HT-29 (cell line): ENCODE results near the gene STX2. TPM values are rescaled to one million over a fixed set of nuclear protein-coding genes. Genes with fewer than 3 reads are reported as not detected.

Experiments used
- DNase-seq: peaks from one replicate; pipeline ENCODE4 v3.0.0-alpha.2; 2015; ENCODE audit warnings: low spot score
- total RNA-seq: library from RNA; depleted of rRNA; stranded (reverse); fragments of >200 nt; shearing (Covaris generic); gene quantifications from 2 replicates; pipeline ENCODE4 v1.2.3, GENCODE V29; 2014

Gene STX2
- total RNA-seq, 1 experiment from 2014 or later, result 5.5 TPM

- DNase-seq, result no peak
Observed at GRCh38 chr12:130831876-130832405, 7.1 kb downstream of the STX2 start.

DNA sequence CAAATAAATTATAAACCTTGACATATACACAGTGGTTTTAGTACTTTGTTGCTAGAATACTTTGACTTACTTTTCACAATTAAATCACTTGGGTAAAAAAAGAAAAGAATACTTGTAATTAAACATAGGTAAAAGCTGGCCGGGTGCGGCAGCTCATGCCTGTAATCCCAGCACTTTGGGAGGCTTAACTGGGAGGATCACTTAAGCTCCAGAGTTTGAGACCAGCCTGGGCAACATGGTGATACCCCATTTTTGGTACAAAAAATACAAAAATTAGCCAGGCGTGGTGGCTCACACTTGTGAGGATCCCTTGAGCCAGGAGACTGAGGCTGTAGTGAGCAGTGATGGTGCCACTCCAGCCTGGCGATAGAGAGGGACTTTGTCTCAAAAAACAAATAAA is 7.8 kb downstream of the STX2 start:
- no peak for DNase-seq

GRCh38 chr12:130830246-130830551 is 8.9 kb downstream of the STX2 start:
- no peak for DNase-seq

- no peak for DNase-seq
Observed at GRCh38 chr12:130829391-130830245, 9.4 kb downstream of the STX2 start.

DNA sequence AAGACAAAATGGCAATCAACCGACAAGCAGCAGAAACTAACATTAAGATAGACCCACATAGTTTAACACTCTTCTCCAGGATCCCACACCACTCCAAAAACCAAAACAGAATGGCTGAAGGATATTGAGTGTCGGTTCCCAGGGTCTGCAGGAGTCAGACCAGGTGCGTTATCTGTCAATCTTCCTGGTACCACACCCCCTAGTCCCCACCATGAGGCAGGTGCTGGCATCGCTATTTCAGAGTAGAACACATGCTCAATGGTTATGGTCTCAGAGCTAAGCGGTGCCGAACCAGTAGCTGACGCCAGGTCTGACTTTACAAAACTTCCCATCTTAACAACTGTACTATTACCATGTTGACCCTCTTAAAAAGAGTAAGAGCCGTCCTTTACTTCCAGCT is 10.2 kb downstream of the STX2 start:
- no peak for DNase-seq

GRCh38 chr12:130827432-130827831 is 11.6 kb downstream of the STX2 start:
- DNase-seq, result no peak

GRCh38 chr12:130826151-130826801 is 12.8 kb downstream of the STX2 start:
- peak; percentile 38 for DNase-seq

- DNase-seq, result no peak
Observed at GRCh38 chr12:130825771-130826150, 13.3 kb downstream of the STX2 start.

GRCh38 chr12:130819681-130820080 is 19.4 kb downstream of the STX2 start:
- no peak for DNase-seq

DNA sequence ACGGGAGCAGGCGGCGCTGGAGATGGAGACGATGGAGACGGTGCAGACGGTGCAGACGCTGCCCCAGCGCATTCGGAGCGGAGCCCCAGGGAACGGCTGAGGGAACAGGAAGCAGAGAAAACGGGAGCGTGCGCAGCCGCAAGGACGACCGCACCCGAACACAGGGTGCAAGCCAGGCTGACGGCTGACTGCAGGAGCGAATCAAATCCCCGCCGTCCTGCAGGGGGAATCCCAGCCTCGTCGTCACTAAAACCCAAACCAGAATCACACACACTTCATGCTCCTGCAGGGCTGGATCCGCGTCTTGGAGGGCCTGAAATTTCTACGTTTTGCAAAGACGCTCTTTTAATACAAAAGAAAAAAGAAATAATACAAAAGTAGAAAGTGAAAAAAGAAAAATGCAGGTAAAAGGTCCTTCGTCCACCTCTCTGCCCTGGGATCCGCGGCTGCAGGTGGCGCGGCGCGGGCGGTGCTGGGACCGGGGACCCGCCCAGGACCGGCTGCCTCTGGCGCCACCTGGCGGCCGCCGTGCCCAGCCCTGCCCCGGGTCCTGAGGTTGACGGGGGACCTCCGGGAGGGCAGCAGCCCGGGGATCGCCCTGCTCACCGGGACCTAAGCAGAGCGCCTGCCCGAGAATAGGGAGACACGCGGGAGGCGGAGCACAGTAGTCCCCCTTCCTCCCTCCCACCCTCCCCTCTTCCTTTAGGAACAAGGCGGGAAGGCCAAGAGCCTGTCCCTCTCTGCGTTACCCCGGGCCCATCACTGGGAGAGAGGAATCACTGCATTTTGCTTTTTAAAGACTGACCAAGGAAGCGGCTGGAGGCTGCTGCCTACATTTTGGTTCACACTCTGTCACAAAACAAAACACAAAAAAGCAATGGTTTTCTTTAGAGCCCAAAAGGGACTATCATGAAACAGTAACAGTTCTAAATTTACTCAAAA is 20.1 kb downstream of the STX2 start:
- DNase-seq, result peak; percentile 81

DNA sequence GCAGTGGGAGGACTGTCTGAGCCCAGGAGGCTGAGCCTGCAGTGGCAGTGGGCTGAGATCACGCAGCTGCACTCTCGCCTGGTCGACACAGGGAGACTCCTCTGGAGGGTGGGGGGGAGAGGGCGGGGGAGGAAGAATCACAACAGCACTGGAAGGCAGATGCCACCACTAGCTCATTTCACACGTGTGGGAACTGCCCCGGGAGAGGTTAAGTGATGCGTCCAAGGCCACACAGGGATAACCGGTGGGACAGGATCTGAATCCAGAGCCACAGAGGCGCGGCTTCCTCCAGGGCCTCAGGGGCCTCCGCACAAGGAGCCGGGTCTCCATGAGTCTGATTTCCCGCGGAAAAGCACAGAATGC is 20.8 kb downstream of the STX2 start:
- no peak for DNase-seq

DNA sequence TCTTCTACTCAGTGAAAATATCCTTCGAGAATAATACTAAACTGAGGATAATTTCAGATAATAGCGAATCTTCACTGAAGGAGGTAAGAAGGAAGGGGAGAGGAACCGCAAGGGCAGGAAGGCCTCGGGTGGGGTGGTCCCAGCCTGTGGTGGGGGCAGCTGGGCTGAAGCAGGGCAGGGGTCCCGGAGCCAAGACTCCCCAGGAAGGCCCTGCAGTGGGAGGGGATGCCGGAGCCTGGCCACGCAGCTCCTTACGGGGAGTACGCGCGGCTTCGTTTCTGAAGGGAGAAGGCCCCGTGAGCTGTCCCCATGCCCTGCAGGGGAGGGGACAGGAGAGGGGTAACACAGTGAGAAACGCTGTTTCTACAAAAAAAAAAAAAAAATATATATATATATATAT is 21.2 kb downstream of the STX2 start:
- DNase-seq, result no peak

DNA sequence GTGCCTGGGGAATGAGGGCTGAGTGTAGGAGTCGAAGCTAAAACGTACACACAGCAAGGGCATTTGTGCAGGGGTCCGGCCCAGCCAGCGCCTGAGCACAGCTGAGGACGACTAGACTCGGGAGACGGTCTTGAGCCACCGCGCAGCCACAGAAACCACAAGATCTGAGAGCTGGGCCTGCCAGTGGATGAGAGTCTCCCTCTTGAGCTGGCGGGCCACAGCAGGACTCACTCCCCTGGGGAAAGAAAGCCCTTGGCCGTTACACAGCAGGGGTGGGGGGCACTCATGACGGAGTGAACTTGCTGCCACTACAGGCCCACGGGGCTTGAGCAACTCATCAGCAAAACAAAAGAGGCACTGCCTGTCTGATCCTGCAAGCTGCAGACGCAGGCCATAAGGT is 23.0 kb downstream of the STX2 start:
- DNase-seq, result no peak

GRCh38 chr12:130815028-130815741 is 23.9 kb downstream of the STX2 start:
- DNase-seq, result no peak

DNA sequence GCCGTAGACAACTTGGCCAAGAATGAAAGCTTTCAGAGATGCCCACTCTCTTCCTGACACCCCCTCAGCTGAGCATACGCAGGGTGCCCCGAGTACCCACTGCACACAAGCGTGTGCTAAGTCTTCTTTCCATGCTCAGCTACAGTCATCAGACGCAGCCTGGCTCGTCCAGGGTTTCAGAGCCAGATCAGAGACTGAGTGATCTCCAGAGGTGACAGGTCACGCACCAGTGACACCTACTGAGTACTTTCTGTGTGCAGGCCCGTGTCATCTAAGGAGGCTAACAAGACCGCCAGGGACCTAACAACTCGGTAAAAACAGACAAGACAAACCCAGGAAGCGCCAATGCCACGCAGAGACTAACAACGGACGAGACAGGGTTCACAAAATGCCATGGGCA is 25.1 kb downstream of the STX2 start:
- DNase-seq, result no peak

GRCh38 chr12:130813436-130813835 is 25.6 kb downstream of the STX2 start:
- DNase-seq, result no peak

DNA sequence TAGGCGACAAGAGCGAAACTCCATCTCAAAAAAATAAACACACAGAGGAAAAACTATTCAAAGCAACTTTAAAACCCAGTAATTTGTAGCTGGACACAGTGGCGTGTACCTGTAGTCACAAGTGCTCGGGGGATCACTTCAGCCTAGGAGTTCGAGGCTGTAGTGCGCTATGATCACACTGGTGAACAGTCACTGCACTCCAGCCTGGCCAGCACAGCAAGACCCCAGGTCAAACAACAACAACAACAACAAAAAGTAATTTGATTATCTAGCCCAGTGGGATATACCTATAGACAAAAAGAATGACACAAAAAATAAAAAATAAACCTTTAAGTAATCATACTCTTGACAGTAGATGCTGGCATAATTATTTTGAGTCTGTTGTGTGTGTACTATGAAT is 29.3 kb downstream of the STX2 start:
- DNase-seq, result no peak

DNA sequence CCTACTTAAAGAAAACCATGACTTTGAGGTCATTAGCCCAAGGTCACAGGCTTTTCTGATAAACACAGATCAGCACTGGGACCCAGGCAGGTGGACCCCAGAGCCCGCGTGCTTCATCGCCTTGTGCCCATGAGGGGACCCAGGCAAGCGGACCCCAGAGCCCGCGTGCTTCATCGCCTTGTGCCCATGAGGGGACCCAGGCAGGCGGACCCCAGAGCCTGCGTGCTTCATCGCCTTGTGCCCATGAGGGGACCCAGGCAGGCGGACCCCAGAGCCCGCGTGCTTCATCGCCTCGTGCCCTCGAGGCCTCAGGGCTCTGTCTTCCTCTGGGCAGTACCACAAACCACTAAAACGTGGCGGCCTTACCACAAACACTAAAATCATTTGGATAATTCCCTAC is 31.7 kb downstream of the STX2 start:
- DNase-seq, result no peak

DNA sequence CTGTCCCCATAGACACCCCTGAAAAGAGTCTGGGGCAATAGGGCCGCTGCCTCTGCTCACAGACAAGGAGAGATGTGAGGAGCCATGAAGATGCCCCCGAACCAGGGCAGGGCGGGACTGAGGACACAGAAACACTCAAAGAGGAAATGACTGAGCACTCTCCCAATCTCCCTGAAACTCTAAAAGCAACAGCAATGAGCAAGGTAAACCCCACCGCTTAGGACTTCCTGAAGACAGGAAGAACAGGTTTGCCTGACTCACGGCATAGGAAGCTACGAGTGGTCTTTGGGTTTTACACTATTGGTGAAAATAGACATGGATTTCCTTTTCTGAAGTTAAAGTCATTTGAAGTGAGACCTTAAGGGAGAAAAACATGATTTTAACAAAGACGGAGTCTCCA is 32.5 kb downstream of the STX2 start:
- DNase-seq, result no peak

DNA sequence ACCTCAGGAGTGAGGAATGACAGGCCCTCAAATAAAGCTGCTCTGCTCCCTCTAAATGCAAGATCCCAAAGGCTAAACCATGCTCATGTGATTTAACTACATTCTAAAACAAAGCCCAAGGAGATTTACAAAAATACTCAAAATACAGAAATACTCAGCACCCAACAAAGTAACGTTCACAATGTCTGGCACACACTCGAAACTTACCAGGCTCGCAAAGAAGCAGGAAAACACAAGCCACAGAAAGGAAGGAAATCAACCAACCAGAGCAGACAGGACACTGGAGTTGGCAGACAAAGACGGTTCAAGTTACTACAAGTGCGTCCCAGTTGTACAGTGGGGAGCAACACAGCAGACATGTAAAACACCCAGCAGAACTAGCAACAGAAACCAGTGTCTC is 33.4 kb downstream of the STX2 start:
- no peak for DNase-seq

- DNase-seq, result no peak
Observed at GRCh38 chr12:130804216-130804615, 34.8 kb downstream of the STX2 start.

DNA sequence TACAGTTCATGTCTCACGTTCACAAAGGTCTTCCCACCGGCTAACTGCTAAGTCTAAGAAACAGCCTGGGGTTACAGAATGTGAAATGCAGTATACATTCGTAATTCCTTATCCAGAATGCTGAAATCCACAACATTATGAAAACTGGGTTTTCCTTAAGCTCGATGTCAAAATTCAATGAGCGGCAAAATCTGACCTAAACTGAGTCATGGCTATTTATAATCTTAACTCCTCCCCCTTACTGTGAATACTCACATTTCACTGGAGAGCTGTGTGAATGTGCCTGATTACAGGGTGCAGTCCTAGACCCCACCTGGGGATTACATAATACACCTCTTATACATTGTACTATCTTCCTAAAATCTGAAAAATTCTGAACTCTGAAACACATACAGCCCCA is 35.3 kb downstream of the STX2 start:
- DNase-seq, result no peak
